Stimulated activated CD8-positive, alpha-beta memory T cell treated with anti-CD3 and anti-CD28 coated beads, Interleukin-7, amount 100 ng/mL, for 48 hours (primary cell): ENCODE results near the gene LYZL1.
"Not testable (repeated sequence)": the region's sequence is repeated elsewhere in the genome, so short reads cannot be mapped to it uniquely, and the experiment has no call there.

Experiments
- DNase-seq, 2 donors: peaks; one replicate each; pipeline ENCODE4 v3.0.0-alpha.2; 2020; ENCODE audit warnings: low read depth in 1 of 2; ENCODE audit errors: extremely low read depth in 1 of 2

Gene LYZL1

DNA sequence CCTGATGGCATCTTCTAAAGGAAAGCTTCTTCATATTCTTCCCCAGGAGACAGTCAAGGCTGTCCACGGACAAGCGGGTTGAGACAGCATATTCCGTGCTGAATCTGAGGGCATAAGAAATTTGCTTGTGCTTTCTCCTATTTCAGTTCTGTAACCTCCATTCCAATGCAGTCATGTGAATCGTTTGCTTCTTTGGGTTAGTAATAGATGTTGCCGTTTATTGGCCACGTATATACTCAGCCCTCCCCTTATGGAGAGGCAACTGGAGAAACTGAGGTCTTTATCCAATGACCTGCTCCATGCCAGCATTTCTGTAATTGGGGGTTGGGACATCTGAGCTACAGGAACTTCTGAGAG is 38.9 kb downstream of the LYZL1 start:
- DNase-seq: no peak

DNA sequence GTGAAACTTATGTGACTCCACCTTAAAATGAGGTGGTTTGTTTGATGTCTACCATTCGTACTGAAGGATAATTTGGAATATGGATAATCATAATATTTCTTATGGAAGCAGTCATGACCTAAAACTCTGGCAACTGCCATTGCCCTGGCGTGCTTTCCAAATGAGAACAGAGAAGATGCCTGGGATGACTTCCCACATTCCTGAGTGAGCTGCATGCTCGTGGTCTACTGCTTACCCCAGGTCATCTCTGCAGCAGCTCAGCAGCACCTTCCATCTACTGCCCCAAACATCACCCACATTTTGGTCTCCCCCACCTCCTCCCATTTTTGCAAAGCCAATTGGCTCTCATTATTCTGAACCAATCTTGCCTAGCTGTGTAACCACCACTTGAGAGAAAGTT is 40.1 kb downstream of the LYZL1 start:
- no peak for DNase-seq

DNA sequence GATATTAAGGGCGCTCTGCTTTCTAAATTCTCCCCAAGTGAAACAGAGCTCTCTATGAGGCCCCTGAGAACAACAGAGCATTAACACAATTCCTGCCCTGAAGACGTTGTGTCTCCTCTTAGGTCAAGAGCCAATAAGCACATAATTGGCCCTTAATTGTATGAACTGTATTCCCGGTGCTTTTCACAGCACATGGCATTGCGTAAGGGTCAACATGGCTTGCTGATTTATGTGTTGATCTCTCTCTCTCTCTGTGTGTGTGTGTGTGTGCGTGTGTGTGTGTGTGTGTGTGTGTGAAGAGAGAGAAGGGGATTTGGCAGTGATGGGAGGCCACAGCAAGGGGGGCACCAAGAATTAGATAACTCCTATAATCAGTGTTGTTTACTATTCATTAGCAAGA is 40.5 kb downstream of the LYZL1 start:
- no peak for DNase-seq

DNA sequence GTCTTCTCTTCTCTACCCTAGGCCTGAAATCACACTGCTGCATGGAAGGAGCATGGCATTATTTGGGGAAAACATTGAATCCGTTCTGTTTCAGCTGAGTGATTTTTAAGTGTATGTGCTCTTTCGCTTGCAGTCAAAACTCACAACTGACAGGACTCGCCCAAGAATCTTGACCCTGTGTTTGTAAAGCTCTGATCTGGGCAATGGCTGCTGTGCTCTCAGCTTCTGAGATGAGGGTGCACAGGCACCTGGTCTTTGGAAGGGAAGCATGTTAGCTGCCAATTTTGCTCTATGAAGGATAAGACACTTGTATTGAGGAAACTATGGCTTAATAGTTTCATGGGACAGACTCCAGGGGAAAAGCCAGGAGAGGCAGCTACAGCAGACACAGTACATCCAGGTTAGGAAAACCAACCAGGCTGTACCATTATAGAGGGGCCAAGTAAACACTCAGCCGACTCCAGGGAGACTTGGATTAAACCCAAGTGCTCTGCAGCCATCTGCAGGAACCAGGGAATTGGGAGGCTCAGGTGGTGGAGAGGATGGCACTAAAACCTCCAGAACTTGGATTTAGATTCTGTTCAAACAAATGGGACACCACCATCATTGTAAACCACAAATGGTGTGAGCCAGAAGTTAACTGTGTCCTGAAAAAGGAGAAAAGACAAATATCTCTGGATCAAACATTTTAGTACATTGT is 43.3 kb downstream of the LYZL1 start:
- no peak for DNase-seq

DNA sequence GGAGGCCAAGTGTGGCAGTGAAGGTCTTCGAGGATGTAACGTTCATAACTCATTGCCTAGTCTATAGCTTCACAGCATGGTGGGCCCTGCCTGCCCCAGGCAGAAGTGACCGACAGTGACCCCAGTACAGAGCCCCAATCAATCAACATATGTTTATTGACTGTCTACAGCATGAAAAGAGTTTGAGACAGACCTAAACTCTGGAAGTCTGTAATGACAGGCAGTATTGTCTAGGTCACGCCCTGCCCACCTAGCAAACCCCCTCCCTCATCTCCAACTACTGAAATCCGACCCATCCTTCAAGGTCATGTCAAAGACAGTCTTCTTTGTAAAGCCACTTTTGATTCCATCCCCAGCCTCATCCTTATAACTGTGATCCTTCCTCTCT is 43.9 kb downstream of the LYZL1 start:
- DNase-seq: no peak

DNA sequence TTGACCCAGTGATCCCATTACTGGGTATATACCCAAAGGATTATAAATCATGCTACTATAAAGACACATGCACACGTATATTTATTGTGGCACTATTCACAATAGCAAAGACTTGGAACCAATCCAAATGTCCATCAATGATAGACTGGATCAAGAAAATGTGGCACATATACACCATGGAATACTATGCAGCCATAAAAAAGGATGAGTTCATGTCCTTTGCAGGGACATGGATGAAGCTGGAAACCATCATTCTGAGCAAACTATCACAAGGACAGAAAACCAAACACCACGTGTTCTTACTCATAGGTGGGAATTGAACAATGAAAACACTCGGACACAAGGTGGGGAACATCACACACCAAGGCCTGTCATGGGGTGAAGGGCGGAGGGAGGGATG is 48.7 kb downstream of the LYZL1 start:
- not testable (repeated sequence) for DNase-seq

DNA sequence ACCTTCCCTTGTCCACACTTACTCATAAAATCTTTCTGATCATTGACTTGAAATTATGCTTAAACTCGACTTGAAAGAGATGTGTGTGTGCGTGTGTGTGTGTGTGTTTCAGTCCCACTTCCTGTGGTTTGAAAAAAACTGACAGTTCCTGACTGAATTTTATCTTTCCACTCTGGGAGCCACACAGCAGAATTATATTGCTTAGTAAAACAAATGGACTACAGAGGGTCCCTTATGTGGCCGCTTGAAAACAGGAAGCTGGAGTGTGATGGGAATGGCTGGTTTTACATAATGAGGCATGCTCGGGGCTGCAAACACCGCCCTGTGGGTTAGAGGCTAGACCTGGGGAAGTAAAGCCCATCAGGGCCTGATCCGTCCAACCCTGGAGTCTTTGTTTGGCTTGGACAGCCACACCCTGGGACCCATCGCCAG is 54.8 kb downstream of the LYZL1 start:
- no peak for DNase-seq

DNA sequence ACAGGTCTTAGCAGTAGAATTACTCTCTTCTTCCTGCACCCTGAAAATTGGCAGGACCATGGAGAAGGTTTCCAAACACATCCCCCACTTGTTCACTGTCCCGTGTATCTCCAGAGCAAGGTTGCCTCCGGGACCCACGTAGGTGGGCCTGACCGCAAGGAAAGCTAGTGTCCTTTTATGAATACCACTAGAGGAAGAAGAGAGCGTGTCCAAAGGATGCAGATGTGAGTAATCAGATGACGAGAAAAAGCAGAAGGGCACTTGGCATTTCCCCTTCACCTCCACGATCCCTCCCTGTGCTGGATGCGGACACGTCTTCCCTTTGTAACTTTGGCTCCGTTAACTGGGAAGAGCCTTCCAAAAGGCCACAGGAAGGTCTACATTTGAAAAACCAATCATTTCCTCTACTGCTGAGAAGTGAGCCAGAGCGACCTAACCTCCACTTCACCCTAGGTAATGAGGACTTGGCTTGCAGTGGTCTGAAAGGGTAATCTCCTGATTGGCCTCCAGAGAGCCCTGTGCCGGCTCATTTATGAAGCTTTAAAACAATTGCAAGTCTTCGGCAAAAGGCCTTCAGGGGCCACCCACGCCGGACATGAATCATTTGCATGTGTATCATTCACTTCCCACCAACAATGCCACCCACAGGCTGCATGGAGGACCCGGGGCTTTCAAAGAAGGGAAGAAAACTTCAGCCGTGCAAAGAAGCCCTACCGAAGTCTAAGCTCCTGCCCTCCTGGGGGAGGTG is 55.4 kb downstream of the LYZL1 start:
- no peak for DNase-seq

DNA sequence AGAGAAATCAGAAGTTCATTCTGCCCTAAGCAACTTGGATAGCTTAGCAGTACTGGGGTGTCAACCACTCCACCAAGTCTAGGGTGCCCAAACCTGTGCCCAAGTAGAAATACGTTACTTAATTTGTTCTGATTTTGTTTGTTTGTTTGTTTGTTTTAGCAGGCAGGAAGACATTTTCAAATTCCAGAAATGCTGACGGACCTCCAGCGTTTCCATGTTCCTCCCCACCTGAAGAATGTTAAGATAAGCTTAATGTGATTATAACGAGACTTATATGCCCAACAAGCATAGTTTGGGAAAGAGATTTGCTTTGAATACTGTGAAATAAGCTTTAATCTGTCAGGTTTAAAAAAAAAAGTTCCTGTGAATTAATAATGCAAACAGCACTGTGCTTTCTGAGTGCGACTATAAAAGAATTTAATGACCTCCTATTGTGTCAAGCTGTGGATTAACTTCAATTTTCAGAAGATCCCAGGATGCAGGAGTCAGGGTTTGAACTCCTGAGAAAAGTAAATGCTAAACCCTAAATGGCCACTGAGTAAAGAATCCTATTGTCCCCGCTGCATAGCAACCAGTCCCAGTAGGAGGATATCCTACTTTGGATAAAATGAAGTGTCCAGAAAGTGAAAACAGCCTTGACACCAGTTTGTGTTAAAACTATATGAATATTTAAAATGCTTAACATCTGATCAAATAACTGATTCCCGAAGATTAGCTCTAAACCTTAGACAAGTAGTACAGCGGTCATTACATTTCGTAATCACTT is 56.5 kb downstream of the LYZL1 start:
- DNase-seq: no peak

DNA sequence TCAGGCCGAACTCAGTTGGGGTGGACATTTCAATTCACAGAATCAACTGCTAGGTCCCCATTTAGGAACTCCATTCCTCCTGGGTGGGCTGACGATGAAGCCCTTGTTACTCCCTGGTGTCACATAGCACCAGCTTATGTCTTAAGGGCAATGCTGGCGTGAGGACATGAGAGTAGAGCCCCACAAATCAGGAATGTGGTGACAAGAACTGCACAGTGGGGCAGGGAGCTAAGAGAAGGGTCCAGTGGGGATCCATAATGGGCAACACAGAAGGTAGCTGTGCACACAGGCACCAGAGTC is 57.0 kb downstream of the LYZL1 start:
- no peak for DNase-seq

DNA sequence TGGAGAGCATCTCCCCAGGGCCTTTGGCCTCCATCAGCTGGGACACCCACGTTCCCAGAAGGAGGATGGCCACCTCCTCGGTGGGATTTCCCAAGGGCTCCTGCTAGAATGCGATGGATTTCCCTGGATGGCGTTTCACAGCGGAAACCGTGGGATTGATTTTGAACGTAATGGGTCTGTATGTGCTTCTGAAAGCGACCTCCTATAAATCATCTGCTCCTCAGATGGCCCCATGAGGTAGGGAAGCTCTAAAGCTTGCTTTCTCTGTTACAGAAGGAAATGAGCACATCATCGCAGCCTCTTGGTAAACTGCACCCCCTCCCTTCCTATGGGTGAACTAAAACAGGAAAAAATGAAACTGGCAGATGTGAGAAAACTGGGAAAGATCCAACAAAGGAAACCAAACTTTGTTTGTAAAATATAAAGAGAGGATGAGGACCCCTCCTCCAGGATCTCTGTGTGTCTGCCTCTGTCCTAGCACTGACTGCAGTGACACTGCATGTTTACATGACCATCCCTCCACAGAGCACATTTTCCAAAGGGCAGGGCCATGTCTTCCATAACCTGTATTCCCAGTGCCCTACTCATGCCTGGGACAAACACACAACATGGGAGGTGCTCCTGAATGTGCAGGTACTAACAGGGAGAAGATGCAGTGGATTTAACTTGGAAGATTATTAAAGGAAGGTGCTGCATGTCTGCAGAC is 57.6 kb downstream of the LYZL1 start:
- DNase-seq: no peak

DNA sequence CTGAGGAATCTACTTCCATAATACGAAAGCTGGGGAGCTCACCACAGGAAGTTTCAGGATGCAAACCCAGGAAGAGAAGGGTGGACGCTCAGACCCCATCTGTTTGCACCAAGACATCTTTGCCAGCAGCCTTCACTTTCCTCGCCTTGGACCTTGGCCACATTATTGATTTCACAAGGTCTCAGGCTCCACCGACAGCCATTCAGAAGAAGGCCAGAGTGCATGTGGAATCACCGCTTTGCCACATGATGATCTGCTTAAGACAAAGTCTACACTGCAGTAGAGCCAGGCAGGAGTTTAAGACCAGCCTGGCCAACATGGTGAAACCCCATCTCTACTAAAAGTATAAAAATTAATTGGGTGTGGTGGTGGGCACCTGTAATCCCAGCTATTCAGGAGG is 60.0 kb downstream of the LYZL1 start:
- no peak for DNase-seq

DNA sequence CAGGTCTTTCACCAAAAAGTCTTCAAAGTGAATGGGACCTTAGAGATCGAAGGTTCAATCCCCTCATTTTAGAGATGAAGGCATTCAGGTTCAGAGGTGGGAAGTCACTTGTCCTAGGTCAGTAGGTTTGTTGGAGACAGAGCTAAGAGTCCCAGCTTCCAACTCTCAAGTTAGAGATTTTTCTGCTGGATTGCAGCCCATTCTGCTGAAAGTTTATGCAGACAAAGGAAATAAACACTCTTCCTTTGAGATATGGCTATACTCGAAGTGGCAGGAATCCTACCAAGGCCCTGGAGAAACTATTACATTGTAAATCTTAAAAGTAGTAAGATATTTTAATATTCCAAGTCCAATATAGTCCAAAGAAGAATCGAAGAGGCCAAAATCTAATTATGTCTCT is 64.4 kb downstream of the LYZL1 start:
- DNase-seq: no peak

DNA sequence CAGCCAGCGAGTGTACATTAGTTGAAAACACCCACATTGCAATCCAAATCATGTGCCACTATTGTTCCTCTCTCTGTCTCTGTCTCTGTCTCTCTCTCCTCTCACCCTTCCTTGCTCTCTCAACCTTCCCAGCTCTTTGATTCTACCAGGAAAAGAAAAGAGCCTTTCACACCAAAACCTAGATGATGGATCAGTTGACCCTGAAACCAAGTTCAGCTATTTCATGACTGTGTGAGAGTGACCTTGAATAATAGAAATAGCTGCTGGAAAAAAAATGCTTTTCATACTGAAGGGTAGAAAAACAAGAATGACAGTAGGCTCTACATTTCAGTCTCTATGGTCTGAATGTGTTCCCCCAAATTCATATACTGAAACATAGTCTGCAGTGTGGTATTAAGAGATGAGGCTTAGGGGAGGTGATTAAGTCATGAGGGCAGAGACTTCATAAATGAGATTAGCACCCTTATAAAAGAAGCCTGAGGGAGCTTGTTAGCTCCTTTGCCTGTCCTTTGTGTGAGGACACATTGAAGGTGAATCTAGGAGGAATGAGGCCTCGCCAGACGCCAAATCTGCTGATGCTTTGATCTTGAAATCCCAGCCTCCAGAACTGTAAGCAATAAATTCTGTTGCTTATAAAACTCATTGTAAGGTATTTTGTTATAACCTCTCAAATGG is 65.2 kb downstream of the LYZL1 start:
- DNase-seq: no peak

DNA sequence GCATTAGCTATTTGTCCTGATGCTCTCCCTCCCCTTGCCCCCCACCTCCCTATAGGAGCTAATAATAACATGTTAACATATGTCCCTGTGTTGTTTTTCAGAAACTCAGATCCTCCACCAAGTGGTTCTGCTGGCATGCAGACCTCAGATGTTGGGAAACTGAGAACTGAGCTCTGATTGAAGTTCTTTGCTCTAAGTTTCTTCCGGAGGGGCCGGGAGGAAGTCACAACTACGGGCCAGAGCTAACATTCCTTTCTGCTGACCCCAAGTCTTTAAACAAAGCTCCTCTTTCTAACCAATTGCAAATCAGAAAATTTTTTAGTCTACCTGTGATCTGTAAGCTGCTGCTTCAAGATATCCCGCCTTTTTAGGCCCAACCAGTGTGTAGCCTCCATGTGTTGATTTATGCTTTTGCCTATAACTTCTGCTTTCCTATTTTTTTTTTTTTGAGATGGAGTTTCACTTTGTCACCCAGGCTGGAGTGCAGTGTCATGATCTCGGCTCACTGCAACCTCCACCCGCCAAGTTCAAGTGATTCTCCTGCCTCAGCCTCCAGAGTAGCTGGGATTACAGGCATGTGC is 66.6 kb downstream of the LYZL1 start:
- no peak for DNase-seq

DNA sequence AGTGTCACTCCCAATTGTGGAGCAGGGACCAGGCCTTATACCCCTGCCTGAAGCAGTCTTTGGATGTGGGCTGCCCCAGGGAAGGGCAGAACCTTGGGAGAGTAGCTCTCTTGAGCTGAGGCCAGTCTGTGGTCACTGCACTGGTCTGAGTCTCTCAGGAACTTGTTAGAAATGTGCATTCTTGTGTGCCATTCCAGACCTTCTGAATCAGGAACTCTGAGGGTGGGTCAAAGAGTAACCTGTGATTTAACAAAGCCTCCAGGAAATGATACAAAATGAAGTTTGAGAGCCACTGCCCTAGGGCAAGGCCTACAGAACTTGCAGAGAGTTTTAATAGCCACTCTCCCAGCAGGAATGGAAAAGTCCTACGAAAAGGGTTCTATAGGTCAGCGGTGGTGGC is 68.1 kb downstream of the LYZL1 start:
- DNase-seq: no peak

DNA sequence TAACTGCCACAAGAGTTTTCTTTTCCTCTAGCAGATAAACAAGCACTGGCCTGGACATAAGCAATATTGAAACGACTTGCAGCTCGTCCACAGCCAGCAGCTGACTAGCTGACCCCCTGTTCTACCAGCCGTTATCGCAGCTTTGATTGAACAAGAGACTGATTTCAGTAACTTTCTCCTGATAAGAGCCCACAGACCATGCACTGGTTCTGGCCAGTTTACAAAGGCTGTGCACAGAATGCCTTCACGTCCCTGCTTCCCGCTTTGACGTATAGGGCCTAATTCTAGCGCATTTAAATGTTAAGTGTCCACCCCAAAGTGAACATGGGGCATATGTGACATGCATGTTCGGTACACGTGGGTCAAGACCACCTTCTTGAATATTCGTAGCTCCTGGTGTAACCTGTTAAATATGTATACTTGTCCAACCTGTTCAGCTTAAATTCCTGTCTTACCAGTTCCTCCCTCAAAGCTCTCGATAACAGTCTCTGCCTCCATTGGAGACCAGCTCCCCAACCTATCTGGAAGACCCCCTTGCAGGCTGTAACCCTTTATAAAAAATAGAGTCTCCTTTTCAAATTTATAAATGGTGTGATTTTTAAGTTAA is 69.2 kb downstream of the LYZL1 start:
- DNase-seq: no peak

DNA sequence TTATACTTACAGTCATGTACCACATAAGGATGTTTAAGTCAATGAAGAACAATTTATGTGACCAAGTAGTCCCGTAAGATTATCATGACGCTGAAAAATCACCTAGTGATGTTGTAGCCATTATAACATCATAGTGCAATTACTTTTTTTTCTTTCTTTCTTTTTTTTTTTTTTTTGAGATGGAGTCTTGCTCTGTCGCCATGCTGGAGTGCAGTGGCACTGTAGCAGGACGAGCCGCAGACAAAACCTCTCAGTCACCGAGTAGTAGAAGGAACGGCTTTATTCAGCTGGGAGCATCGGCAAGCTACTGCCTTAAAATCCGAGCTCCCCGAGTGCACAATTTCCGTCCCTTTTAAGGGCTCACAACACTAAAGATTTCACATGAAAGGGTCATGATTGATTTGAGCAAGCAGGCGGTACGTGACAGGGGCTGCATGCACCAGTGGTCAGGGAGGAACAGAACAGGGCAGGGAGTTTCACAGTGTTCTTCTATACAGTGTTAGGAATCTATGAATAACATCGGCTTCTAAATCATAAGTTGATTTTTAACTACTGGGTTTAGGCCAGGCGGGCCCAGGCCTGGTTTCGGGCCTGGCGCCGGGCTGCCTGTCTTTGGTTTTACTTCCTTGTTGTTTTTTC is 71.5 kb downstream of the LYZL1 start:
- DNase-seq: not testable (repeated sequence)
